ENCODE data around the gene PHYH.
"Not testable (repeated sequence)": the region's sequence is repeated elsewhere in the genome, so short reads cannot be mapped to it uniquely, and the experiment has no call there.

PHYH gene

DNA sequence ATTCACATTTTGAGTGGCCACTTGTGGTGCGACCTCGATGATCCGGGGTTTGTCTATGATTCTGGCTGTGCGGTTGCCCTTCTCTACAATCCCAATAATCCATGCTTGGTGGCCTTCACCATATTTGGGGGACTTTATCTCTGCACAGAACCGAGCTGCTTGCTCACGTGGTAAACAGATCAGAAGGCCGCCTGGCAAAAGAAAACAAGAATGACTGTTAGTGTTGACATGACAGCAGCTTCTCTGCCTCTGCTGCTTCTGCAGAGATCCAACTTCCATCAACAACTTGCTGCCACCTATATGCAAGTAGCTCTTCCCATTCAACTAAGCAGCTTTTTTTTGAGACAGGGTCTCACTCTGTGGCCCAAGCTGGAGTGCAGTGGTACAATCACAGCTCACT lies 19.3 kb upstream of the PHYH start:
- FAIRE-seq = no peak

DNA sequence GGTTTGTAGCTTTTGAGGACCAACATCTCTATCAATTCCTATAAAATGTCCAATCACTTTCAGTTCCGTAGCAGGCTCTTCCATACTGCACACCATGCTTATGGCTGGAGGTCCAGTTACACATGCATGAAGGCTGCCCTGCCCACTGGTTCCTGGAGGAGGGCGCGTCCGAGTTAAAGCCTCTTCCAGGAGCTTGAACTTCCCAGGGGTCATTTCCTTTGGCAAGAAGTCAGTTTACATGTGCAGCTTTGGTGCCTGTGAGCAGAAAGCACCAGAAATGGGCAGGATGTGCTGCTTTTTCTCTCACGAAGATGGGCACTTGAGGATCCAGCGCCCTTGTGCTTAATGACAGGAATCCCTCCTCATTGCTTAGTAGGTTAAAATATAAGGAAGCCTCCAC lies 17.6 kb upstream of the PHYH start:
- no peak for FAIRE-seq

DNA sequence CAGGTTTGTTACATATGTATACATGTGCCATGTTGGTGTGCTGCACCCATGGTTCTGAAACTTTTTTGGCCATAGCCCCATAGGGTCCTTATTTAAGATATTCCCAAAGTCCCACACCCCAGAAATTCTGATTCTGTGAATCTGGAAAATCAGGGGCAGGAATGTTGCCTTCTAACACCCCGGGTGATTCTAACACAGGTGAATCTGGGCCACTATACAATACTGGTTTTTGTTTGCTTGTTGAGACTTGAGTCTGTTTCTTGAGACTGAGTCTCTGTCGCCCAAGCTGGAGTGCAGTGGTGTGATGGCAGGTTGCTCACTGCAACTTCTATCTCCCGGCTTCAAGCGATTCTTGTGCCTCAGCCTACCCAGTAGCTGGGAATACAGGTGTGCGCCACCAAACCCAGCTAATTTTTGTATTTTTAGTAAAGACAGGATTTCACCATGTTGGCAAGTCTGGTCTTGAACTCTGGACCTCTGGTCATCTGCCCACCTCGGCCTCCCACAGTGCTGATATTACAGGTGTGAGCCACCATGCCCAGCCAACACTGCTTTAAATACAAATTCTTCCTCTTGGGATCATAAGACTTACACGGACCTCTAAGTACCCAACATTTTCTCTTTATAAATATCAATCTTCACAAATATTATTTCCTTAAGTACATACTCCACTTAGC lies 16.9 kb upstream of the PHYH start:
- FAIRE-seq = no peak

DNA sequence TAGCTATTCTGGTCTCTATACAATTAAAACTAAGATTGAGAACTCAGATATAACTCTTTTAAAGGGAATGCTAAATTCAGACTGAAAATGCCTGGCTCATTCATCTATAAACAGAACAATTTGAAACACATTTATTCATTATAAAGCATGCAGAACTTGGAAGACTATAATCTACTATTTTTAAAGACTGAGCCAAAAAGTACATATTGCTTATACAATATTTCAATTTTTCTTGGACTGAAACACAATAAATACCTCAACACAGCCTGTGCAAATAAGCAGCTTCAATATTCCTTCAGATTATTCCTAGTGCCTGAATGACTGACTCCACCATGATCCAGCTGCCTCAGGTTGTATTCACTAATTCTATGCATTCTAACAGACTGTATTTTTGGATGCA lies 15.5 kb upstream of the PHYH start:
- no peak for FAIRE-seq

DNA sequence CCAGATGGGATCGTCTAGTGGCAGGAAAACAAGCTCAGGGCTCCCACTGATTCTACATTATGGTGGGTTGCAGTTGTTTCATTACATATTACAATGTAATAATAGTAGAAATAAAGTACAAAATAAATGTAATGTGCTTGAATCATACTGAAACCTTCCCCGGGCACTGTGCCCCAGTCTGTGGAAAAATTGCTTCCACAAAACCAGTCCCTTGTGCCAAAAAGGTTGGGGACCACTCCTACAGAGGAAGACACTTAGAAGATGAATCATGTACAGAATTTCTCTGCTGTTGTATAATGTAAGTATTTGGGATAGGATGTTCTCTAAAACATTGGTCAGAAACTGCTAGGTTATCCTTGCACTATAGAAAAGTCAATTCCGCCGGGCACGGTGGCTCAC lies 11.3 kb upstream of the PHYH start:
- no peak for FAIRE-seq

DNA sequence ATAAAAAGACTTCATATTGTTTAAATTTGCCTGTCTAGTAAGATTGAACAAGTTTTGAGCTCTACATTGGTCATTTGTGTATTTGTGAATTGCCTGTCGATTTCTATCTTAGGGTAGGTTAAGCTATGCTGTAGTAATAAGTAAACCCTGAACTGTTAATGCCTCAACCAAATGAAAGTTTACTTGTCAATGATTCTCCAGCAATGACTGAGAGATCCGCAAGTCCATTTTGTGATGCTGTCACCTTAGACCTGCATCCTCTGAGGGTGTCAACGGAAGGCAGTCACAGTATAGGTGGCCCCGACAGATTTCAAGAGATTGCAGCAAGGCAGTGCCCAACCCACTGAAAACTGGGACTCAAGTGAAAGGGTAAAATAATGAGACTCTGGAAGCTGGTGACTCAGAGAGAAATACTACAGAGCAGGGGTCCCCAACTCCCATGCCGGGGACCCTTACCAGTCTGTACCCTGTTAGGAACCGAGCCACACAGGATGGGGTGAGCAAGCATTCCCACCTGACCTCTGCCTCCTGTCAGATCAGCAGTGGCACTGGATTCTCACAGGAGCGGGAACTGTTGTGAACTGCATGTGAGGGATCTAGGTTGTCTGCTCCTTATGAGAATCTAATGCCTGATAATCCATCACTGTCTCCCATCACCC lies 10.8 kb upstream of the PHYH start:
- FAIRE-seq = no peak

DNA sequence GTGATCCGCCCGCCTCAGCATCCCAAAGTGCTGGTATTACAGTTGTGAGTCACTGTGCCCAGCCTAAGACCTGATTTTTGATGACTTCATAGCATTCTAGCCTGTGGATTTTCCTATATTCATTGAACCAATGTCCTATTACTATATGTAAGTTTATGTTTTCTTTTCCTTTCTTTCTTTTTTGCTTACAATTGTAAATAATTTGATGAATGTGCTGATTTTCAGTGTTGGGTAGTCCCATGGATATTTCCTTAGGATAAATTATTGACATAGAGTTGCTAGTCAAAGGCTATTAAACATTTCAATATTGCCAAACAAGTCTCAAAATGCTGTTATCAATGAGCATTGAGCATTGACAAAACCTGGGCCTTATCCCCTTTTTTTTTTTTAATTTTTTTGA lies 9.9 kb upstream of the PHYH start:
- no peak for FAIRE-seq

DNA sequence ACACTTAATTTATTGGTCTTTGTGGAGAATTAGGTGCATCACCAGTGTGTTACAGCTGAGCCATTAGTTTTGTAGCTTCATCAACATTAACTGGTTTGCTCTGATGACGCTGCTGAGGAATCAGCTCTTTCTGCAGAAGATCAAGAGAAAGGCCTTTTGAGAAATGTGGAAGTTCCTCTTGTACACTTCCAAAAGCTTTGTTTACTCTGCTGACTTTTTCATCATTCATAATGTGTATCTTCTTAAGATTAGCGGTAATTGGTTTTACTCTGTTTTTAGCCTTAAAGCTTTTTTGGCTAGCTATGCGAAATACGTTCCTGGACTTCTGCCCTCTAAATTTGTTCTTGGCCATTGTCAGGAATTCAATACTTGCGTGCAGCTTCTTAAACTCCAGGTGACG lies 8.2 kb upstream of the PHYH start:
- no peak for FAIRE-seq

DNA sequence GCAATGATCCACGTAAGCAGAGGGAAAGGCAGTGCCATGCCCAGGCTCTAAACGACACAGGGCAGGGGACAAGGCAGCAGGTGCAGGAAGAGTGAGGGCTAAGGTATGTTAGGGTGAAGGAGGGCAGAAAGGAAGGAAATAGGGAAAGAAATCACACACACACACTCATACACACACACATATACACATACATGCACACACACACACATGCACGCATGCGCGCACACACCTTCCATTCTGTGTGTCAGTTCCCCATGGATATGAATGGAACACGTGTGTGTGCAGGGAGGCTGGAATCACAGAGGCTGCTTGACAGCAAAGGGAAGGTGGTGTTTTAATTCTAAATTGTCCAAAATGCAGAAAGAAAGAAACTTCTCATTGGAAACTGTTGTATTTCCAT lies 6.2 kb upstream of the PHYH start:
- FAIRE-seq = no peak

DNA sequence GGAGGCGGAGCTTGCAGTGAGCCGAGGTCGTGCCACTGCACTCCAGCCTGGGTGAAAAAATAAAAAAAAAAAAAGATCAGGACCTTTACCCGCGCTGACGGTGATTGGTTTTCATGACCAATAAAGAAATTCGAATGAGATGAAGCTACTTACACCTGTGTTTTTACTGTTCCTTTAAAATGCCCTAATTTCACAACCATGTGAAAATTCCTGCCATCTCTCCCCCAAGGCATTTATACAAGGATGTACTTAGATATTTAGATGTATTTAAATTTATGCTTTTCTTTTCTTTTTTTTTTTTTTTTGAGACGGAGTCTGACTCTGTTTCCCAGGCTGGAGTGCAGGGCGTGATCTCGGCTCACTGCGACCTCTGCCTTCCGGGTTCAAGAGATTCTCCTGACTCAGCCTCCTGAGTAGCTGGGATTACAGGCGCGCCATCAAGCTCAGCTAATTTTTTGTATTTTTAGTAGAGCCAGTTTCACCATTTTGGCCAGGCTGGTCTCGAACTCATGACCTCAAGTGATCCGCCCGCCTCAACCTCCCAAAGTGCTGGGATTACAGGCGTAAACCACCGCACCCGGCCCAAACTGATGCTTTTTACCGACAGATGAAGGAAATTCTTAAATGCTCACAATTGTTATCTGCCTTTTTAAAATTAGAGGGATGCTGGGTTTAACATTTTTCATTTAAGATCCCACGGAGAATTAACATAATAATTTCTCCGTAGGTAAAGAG lies 3.1 kb upstream of the PHYH start:
- no peak for FAIRE-seq

DNA sequence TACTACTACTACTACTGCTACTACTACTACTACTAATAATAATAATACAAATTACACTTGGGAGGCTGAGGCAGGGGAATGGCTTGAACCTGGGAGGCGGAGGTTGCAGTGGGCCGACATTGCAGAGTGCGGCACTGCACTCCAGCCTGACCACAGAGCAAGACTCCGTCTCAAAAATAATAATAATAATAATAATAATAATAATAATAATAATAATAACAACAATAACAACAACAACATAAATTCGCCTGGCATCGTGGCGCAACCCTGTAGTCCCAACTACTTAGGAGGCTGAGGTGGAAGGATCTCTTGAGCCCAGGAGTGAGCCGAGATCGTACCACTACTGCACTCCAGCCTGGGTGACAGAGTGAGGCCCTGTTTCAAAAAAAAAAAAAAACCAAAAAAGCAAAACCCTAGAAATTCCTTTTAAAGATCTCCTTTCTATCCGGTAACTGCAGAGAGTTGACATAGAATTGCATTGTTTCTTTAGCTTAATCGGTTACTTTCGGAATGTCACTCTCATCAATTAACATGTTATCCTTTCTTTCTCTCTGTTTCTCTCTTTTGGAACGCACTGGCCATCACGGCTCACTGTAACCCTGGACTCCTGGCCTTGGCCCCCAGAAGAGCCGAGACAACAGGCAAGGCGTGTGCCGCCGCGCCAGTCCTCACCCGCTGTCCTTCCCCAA lies 972 bp downstream of the PHYH start:
- FAIRE-seq = no peak

DNA sequence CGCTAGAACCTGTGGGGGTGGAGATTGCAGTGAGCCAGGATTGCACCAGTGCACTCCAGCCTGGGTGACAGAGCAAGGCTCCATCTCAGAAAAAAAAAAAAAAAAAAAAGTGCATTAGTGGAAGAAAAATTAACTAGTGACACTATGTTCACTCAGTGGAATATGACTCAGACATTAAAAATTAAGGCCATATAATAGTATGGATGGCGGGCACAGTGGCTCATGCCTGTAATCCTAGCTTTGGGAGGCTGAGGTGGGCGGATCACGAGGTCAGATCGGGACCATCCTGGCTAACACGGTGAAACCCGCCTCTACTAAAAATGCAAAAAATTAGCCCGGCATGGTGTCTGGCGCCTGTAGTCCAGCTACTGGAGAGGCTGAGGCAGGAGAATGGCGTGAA lies 3.4 kb downstream of the PHYH start:
- no peak for FAIRE-seq

DNA sequence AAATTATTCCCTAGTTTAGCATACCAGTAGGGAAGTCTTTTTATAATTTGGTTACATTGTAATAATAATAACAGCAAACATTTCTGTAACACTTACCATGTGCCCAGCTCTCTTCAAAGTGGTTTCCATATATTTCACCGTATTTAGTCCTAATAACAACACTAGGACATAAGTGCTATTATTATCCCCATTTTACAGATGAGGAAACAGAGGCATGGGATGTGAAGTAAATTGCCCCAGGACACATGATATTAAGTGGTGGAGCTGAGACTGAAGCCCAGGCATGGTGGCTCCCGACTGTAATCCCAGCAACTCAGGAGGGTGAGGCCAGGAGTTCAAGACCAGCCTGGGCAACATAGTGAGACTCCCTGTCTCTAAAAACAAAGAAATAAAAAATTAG lies 5.1 kb downstream of the PHYH start:
- FAIRE-seq = no peak

DNA sequence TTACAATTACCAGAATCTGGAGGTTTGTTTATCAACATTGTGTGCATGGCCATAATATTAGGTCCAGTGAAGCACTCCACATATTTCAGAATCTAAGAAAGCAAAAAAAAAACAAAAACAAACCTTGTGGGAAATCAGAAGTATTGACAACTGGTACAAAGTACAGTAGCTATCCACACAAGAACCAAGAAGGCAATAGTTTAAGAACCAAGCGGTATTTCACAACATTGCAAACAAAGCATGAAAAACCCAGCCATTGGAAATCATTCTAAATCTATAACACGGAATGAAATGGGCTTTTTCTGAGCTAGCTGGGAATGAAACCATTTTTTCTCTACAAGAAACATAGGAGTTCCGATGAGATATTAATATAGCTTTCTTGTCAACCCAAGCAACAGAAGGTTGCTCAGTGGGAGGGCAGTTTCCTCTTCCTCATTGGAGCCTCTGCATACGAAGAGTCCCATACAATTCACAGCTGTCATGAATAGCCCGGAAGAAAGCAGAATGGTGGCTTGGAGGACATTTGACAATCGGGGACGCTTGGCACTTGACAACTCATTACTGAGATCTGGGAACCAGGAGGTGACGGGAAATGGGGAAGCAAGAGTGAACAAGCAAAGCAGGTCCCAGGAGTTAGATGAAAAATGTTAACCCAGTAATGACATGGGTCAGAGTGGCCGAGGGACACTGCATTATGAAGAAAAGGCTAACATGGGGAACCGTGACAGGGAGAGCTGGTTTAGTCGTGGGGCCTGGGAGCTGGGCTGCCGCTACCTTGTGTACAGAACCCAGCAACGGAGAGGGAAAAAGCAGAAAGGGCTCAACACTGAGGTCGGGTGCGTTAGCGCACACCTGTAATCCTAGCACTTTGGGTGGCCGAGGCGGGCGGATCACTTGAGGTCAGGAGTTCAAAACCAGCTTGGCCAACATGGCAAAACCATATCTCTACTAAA lies 7.8 kb downstream of the PHYH start:
- FAIRE-seq = no peak

DNA sequence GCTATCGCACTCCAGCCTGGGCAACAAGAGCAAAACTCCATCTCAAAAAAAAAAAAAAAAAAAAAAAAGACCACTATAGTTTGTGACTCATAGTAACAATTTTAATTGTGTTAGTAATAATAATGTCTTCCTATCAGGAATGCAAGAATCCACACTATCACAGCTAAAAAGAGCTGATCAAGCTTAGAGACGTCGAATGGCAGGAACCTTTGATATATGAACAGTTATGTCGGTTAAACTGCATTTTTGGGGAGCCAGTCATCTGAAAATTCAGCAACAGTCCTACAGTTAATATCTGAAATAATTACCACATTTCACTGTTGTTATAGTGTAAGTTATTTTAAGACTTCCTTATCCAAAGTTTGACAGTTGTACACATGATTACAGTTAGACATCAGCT lies 8.8 kb downstream of the PHYH start:
- FAIRE-seq = no peak

DNA sequence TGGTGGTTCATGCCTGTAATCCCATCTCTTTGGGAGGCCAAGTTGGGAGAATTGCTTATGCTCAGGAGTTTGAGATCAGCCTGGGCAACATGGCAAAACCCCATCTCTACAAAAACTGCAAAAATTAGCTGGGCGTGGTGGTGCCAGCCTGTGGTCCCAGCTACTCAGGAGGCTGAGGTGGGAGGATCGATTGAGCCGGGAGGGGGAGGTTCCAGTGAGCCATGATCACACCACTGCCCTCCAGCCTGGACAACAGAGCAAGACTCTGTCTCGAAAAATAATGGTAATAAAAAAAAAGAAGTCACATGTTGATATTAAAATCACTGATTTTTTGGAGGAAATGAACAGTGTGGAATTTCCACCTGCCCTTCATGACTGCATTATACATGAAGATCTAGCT lies 15.8 kb downstream of the PHYH start:
- FAIRE-seq = no peak

DNA sequence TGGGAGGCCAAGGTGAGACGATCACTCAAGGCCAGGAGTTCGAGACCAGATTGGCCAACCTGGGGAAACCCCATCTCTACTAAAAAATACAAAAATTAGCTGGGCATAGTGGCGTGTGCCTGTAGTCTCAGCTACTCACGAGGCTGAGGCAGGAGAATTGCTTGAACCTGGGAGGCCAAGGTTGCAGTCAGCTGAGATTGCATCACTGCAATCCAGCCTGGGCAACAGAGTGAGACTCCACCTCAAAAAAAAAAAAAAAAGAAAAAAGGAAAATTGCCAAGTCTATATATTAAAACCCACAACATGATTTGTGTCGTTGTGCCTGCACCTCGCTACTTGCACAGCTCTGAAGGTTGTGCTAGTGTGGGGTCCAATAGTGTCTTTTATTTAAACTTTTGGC lies 17.5 kb downstream of the PHYH start:
- FAIRE-seq = not testable (repeated sequence)

DNA sequence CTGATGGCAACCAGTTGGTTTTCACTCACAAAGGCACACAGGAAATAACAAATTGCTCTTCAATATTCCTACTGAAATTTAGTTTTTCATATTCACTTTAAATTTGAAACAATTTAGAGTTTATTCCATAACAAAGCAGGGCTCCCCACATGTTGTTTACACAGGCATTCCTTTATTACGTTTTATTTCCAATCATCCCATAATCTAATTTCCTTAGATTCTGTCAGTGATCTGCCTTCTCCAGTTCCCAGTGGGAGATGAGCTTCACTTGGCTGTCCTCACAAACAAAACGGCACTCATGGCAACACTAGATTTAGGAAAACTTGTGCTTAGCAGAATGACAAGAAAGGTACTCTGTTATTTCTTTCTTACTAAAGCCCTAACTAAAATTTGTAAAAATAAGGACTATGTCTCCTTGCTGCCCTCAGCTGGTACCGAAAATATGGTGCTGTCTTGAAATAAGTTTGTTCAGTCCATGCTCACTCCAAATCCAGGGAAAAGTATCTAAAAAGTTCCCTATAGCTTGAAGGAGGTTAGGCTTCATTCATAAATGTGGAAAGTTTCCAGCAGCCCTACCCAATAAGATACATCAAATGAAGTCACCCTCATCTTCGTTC lies 23.0 kb downstream of the PHYH start:
- FAIRE-seq = no peak

DNA sequence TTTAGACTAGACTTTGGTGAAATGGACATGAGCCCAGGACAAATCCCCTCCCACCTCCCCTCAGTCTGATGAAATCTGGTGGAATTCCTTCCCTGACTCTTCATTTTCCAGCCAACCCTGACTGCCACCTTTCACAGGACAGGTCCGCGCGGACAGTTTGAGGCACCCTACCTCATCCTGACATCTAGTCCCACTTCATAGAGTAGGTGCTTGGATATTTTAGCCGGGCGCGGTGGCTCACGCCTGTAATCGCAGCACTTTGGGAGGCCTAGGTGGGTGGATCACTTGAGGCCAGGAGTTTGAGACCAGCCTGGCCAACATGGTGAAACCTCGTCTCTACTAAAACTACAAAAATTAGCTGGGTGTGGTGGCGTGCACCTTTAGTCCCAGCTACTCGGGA lies 23.7 kb downstream of the PHYH start:
- not testable (repeated sequence) for FAIRE-seq

DNA sequence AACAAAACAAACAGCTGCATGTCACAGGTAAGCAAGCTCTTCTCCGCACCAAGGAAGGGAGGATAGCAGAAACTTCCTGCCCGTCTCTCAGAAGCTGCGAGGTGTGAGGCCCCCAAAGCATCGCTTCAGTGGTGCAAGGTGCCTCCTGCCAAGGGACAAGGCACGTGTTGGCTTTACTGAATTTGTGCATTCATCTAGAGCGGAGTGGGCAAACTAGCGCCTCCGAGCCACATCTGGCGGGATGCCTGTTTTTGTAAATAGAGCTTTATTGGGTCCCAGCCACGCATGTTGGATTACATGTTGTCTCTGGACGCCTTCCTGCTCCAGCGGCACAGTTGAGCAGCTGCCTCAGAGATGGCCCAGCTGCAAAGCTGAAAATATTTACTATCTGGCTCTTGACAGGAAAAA lies 27.7 kb downstream of the PHYH start:
- FAIRE-seq = no peak

DNA sequence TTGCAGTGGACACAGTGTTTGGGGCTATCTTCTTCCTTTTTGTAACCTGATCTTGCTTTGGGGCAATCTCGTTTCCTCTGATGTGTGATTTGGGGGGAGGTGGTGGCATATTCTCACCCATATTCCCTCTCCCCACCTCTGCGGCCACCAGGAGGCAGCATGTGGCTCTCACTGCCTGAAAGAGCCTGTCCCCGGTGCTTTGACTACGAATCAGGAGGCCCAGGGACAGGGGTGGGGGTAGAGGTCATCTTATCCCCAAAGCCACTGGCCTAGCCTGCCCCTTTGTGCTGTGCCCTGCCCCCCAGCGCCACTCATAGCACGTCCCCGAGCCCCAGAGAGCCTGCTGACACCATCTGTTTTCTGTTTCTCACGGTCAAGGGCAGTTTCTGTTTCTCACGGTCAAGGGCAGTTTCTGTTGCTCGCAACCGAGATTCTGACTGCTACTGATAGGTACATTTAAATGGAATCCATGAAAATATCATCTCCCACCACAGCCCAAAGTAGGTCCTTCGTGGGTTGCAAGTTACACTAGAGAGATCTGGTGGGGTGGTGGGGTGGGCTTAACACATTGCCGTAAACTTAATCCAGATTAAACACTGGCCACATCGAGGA lies 28.2 kb downstream of the PHYH start:
- no peak for FAIRE-seq

All from islet of Langerhans (tissue), 1 donor.